Ammon's horn (tissue), 1 donor: ENCODE data around the gene PTGFRN.

Source experiments
- DNase-seq: peaks from one replicate; pipeline ENCODE4 v3.0.0-alpha.2; 2016; ENCODE audit warnings: low spot score

The PTGFRN gene

DNA sequence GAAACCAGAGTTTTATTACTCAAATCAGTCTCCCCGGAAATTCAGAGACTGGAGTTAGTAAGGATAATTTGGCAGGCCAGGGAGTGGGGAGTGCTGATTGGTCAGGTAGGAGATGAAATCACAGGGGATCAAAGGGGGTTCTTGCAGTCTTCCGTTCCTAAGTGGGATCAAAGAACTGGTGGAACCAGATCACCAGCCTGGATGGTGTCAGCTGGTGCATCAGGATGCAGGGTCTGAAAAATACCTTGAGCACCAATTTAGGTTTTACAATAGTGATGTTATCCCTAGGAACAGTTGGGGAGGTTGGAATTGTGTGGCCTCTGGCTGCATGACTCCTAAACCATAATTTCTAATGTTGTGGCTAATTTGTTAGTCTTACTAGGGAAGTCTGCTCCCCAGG, 90.4 kb downstream of the PTGFRN start:
- no peak for DNase-seq

DNA sequence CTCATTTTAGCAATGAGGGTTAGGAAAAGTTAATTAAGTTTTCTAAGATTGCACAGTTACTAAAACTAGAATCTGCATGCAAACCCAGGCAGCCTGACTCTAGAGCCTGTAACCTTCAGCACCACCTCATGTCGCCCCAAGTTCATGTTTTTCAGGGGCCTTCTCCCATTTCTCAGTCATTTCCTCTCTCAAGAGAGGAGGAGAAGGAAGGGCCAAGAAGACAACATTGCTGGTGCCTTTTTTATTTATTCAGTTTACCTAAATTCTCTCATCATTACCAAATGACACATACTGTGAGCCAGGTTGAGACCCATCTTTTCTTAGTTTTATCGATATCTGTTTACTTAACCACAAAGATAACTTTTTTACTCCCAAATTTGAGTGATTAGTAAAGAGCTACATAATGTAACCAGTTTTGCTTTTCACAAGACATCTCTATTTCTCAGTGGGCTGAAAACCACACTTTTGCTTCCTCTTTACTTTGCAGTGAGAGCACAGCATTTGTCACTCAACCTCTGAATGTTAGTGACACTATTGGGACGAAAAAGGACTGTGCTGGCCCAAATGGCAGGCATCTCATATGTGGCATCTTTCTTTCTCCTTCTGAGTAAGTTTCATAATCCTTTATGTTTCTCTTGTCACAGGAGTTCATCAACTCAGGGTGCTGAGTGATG, 91.7 kb downstream of the PTGFRN start, which contains the start of gene CD101:
Gene CD101 (plus strand): TSS at position 507 of the 674 bp plus-strand sequence. CDS start 58 bp downstream, at position 565.
- peak; percentile 29 for DNase-seq

DNA sequence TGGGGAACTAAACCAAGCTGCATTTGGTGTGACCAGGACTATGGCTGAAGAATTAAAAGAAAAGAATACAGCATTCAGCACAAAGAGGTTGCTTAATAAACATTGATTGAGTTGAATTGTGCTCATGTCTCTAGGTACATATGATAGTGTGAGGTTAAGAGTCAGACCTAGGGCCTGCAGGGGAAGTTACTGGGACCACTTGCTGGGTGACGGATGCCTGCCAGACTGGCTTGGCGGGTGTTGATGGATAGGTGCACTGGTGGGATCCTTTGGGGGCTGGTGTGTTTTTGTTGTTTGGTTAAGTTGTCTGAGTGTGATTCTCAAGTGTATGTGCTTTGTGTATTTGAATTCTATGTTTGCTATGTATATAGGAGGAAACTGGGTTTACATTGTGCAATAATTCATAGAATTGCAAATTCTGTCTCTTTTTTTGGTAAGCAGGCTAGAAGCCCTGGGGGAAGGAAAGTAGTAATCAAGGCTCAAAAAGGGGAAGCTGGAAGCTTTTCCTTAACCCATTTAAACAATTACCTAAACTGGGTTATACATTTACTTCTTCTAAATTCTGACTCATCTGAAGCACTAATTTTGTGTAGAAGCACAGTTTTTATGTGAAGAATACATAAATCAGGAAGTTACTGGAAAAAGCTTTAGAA, 93.6 kb downstream of the PTGFRN start:
- no peak for DNase-seq

DNA sequence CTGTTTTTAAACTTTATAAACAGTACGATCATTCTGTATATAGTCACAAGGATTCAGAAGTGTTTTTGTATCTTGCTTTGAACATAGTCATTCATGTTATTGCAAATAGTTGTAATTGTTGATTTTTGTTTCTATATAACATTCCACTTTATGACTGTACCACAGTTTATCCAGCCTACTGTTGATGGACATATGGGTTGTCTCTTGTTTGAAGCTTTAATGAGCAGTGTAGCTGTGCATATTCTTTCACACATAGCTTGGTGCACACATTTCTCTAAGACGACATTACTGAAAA, 98.0 kb downstream of the PTGFRN start:
- no peak for DNase-seq

DNA sequence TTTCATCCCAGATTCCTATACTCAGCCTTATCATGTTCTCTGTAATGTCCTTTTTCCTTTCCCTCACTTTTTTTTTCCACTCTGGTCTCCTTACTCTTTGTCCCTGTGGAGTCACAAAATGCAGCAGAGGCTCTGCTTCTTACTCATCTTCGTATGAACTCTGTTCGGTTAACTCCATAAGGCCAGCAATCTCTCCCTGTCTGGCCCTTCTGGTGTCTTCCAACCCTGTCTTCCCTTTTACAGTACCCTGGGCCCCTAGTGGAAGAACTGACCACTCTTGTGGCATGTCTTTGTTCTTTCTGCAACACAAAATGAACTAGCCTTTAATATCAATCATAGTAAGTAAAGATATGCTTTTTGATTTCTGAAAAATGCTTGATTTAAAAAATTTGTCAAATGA, 98.9 kb downstream of the PTGFRN start:
- DNase-seq: no peak

DNA sequence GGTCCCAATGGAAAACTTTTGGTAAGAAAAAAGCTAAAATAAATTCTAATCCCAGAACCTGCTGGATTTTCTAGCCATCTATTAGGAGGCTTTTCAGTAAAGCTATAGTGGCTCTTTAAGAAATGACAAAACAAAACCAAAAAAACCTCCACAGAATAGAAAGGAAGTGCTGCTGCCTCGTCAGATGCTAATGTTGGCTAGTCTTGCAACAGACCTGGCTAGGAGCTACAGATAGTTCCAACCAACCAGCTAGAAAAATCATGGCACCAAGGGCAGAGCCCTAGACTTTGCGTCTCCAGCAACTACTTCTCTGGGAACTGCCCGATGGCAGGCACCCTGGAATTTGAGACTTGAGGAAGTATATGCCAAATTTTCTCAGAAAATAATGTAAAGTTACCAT, 99.4 kb downstream of the PTGFRN start:
- no peak for DNase-seq

DNA sequence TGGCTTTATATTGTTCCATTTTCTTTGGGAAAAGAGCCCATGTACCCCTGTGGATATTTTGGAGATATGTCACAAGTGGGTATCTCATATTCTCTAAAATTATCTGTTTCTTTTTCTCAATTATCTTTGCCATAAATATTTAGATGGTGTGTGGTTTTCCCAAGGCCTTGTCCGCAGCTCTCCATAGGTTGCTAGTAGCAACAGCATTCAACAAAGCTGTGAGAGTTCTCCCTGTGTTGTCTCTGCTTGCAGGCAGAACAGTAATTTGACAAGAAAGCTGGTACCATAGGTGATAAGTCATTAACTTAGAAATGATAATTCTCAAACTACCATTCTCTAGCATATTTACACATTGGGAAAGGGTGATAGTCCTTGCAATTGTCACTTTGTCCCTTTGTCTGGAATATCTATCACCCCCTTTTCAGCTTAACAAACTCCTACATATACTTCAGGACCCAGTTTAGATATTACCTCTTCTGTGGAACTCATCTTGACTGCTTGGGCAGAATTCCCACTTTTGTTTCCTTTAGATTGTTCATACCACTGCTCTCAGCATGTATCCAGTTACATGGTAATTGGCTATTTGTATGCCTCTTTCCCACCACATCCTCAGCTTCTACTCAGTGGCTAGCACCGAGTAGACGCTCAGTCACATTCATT, 100.7 kb downstream of the PTGFRN start:
- DNase-seq: no peak

DNA sequence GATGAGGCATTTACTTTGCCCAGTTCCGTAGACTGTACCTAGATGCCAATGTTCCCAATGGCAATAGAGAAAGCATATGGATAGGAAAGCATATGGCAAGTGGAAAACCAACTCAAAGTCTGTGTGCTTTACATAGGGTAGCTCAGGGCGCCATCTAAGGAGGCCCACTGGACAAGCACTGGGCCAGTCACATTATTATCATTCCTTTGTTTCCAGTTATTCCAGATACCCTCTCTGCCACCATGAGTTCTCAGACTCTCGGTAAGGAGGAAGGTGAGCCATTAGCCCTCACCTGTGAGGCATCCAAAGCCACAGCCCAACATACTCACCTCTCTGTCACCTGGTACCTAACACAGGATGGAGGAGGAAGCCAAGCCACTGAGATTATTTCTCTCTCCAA, 101.6 kb downstream of the PTGFRN start:
- DNase-seq: no peak

DNA sequence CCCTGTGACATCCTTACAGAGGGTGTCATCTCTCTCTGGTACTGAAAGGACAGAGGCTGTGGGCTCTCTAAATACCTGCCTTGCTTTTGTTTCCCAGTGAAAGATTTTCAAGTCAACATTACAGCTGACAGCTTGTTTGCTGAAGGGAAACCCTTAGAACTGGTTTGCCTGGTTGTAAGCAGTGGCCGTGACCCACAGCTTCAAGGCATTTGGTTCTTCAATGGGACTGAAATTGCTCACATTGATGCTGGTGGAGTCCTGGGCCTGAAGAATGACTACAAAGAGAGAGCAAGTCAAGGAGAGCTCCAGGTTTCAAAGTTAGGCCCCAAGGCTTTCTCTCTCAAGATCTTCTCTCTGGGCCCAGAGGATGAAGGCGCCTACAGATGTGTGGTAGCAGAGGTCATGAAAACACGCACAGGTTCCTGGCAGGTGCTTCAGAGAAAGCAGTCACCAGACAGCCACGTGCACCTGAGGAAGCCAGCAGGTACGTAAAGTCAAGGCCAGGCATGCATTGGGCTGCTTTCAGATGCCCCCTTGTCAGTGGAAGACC, 103.7 kb downstream of the PTGFRN start:
- no peak for DNase-seq

DNA sequence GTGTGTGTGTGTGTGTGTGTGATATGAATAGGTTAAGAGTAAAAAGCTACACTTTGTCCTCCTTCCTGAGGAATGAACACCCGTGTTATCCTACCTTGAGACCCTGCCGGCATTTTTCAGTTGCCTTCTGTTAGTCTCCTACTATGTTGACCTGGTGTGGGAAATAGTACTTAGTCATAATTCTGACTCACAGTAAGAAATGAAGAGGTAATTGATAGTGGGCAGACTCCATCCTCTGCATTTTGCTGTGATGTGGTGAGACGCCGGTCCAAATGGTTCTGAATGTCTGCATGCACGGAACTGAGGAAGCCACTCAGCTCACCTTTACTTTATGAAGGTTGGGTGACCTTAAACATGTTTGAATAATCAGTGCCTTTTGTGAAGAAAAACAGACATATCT, 104.5 kb downstream of the PTGFRN start:
- no peak for DNase-seq

DNA sequence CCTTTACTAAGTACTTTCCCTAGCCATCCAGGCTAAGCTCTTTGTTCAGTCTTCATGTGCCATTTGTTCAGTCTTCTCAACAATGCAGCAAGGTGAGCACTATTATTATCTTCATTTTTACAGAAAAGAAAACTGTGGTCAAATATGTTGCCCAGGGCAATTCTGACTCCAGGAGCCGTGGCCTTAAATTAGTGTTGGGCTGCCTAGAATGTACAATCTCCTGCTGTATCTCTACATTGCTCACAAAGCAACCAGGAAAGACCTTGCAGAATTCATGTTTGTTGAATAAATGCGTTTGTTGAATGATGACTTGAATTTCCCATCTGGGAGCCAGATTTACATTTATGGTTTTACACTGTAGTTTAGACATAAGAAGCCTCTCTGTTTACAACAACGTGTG, 106.0 kb downstream of the PTGFRN start:
- no peak for DNase-seq

DNA sequence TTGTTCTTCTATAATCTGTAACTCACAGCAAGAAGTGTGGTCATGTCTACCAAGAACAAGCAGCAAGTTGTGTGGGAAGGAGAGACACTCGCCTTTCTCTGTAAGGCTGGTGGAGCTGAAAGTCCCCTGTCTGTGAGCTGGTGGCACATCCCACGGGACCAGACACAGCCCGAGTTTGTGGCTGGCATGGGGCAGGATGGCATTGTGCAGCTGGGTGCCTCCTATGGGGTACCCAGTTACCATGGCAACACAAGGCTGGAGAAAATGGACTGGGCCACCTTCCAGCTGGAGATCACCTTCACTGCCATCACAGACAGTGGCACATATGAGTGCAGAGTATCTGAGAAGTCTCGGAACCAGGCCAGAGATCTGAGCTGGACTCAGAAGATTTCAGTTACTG, 107.3 kb downstream of the PTGFRN start:
- DNase-seq: no peak

DNA sequence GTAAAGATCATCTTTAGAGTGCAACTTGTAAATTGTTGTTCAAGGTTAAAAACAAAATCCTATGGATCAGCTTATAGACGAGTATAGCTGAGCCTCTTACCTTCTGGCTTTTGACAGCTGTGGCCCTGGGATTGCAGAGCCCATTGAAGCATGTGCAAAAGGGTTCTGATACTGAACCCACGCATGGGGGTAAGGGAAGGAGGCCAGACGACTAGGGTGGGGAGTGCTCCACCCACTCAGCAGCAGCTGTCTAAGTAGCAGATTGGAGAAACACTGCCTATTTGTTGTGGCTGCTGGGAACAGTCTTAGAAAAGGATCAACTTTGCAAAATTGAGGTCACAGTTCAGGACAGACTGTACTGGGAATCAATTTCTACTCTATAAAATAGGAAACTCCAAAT, 107.9 kb downstream of the PTGFRN start:
- DNase-seq: peak; percentile 36

DNA sequence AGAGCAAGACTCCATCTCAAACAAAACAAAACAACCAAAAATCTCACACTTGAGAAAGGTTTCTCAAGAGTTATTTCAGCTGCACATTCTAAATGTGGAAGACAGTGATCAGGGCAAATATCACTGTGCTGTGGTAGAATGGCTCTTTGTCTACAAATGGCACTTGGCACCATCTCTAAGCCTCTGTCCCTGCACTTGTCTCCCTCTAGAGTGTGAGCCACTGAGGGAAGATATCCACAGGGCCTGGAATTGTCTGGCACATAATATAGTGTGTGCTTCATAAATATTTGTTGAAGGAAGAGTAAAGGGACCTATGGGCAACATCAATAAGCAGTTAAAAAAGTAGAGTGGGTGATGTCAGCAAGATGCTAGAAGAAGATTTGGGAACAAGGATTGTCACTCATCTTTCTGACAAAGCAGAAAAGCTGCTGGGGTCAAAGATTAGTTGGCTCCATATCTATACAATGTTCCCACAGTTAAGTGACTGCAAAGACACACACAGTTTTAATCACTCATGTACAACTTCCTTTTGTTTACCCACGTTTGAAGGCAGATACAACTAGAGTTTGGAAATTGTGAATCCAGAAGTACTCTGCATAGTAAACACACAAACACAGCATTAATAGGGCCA, 110.9 kb downstream of the PTGFRN start:
- peak; percentile 50 for DNase-seq

DNA sequence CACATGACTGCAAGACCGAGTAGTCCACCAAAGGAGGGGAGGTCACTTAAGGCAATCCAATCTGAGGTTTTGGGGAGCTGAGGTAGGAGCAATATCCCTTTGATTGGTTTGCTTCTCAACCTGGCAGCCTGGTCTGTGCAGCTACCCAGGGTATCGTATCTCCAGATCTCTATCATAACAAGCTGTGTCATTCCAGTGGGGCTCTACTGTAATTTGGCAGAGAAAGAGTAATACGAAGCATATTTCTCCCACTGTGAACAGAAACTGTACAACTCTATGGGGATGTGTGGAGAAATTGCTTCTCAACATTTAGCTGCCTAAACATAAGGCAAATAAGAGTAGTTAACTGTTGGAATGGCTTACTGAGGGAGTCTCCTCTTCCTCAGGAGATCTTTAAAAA, 112.4 kb downstream of the PTGFRN start:
- no peak for DNase-seq

DNA sequence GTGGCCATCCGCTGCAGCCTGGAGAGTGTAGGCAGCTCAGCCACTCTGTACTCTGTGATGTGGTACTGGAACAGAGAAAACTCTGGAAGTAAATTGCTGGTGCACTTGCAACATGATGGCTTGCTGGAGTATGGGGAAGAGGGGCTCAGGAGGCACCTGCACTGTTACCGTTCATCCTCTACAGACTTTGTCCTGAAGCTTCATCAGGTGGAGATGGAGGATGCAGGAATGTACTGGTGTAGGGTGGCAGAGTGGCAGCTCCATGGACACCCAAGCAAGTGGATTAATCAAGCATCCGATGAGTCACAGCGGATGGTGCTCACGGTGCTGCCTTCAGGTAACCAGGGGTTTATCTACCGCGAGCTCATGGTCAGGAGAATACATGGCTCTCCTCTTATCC, 115.9 kb downstream of the PTGFRN start:
- no peak for DNase-seq

DNA sequence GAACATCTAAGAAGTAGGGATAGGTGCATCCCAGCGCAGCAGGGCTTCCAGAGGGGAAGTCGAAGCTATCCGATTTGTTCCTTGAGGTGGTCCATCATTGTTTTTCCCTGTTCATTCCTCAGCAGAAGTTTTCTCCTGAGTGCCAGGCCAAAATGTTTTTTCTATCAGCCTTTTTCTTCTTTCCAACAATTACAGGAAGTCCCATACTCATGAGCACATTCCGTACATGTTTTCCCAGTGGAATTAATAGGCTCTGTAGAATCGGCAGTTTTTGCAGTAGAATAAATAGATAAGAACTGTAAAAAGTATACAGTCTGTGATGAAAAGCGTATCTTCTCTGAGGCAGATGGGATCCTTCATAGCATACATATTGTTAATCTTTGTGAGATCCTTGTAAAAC, 116.6 kb downstream of the PTGFRN start:
- no peak for DNase-seq

DNA sequence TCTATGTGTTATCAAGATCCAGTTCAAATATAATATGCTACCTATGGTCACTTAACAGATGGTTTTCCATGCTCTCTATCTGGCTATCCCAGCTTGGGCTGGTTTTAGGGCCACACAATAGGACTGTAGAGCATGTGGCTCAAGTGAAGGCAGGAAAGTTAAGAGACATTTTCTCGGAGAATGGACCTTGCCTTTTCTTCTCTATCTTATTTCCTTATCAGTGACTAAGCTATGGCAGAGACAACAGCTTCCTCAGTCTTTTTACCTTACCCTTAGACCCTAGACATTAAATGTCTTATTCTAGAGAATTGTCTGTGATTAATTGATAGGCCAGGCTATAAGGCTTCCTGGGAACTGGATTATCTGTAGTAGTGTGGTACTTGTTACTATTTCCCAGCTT, 120.0 kb downstream of the PTGFRN start:
- DNase-seq: no peak

DNA sequence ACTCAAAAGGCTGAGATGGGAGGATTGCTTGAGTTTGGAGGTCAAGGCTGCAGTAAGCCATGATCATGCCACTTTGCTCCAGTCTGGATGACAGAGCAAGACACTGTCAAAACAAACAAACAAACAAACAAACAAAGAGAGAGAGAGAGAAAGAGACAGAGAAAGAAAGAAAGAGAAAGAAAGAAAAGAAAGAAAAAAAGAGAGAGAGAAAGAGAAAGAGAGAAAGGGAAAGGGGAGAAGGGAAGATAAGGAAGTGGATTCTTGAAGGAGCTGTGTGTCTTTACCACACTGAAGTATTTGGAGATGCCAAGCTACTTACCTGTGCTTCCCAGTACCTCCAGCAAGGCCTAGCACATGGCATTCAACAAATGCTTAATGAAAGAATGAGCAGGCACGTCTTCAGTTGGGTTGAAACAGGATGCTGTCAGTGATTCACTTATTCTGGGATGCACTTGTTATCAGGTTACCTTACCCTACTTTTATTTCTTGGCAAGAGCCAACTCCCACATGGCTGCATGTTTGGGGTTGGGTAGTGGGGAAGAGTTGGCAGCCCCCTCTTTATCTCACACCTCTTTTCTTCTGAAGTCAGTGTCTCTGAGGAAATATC, 120.7 kb downstream of the PTGFRN start:
- no peak for DNase-seq

DNA sequence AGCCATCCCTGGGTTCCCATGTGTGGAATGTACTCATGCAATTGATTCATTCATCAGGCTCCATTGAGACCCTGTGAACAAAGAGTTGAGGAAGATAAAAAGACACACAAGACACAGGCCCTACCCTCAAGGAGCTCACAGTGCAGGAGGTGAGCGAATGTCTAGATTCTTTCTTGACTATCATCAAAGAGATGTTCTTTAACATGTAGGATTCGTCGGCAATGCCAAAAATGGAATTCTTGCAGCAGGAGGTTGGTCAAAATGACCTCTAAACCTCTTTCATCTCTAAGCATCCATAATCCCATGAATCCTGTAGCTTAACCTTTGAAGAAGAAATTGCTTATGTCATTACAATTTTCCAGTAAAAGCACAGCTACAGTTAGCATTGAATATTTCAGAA, 122.5 kb downstream of the PTGFRN start:
- DNase-seq: no peak

DNA sequence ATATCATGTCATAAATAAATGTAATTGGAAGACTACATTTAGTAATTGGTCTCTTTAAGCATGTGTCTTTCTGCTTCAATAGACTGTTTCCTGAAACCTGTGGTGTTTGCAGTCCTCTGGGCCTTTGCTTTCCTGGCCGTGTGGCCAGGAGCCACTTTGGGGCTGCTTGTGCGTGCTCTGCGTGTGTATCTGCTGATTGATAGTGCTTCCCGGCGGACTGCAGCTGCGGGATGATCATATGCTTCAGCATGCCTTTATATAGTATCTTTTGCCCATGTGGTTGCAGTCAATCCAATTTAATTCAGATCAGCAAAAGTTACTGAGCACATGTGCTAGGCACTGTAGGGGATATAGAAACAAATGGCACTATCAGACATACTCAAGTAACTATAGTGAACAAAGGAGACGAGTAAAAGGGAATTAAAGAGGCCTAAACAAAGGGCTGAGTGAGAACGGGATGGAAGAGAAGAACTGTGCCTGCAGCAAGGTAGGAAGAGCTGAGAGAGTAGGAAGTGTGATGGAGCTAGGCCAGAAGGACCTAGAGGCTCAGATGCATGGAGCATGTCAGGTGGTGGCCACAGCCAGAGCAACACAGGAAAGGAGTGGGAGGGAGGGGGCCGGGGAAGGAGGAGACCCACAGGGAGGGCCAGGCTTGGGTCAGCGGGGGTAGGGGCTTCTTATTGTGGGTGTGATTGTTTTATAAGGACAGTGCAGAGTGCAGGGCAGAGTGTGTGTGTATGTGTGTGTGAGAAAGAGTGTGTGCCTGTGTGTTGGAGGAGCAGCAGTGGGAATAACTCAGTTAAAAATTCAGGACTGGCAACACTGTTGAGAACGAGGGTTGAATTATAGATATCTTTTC, 123.2 kb downstream of the PTGFRN start:
- DNase-seq: no peak

DNA sequence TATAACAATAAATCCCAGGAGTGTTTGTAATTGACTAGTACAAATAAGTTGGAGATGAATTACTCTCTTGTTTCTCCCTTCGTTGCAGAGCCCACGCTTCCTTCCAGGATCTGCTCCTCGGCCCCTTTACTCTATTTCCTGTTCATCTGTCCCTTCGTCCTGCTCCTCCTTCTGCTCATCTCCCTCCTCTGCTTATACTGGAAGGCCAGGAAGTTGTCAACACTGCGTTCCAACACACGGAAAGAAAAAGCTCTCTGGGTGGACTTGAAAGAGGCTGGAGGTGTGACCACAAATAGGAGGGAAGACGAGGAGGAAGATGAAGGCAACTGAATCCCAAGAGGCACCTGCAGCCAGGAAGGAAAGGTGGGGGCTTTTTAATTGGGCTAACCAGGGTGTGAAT, 124.1 kb downstream of the PTGFRN start:
- DNase-seq: no peak
